HG03571 (cell line): ENCODE measurements around the gene GCA.
A peak's percentile ranks its signal among the peaks of the same experiment; 100 is the strongest.

ENCODE experiments used
- ATAC-seq: cut with Tn5 transposase; IDR thresholded peaks from one replicate; pipeline ENCODE4 v1.9.1; 2021; ENCODE audit not compliant: unreplicated experiment

GCA gene

DNA sequence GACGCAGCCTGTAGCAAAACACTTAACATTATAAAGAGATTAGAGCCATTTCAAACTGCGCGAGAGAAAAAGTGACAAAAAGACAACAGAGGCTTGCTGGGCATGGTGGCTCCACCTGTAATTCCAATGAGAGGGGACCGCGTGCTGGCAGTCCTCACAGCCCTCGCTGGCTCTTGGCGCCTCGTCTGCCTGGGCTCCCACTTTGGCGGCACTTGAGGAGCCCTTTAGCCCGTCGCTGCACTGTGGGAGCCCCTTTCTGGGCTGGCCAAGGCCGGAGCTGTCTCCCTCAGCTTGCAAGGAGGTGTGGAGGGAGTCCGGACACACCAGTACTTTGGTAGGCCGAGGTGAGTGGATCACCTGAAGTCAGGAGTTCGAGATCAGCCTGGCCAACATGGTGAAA lies 16.1 kb upstream of the GCA start:
- no peak for ATAC-seq

DNA sequence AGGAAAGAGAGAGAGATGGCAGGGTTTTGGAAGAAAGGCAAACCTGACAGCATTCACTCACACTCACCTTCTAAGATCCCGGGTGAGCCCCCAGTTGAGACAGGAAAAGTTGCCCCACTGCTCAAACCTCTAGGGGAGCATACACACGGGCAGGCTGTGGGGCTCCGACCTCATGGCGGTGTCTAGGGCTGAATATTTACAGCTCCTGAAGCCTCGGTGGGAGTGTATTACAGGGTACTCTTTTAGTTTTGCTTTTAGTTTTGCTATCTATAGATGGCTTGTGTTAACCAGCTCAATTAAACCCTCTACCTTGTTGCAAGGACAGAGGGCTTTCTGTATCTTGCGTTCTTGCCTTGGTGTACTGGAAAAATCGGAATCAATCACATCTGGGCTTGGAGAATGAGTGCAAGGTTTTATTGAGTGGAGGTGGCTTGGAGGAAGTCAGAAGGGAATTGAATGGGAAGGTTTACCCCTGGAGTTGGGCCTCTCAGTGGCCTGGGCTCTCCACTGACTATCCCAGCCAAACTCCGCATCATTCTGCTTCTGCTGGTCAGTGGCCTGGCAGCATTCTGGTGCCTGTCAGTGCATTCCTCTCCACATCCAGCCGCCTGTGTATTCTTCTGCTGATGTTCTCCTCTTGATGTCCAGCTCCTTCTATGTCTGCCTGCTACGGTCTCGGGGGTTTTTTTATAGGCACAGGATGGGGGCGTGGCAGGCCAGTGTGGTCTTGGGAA lies 15.3 kb upstream of the GCA start:
- ATAC-seq = peak; percentile 64

DNA sequence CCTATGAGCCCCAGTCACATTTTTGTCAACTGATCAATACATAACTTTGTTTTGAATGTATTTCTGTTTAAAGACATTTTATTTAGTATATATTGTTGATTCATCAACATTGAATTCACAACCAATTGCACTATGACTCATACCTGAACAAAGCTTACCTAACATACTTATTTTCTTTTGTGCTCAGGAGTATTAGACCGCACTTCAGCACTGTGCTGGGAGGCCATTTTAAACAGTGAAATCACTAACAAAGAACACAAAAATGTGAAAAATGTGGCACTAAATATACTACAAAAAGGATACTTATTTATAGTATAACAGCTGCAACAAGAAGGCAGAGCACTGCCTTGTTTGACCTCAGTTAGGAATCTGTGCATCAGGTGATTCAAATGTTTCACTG lies 13.1 kb upstream of the GCA start:
- ATAC-seq = no peak

DNA sequence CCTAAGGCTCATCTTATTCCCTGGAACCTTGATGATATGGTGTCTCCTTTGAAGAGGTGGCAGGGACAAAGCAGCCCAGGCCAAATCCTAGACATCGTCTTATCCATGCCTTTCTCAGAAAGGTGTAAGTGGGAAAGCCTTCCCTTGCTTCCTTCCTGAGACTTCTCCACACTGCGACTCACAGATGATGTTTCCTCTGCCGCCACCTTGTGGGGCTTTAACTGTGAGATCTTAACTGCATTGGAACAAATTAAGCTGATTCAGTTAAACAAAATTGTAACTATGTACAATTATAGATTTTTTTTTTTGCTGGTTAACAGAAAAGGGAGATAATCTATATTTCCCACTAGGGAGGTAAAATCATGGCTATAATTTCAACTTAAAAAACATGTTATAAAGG lies 10.0 kb upstream of the GCA start:
- ATAC-seq = no peak

DNA sequence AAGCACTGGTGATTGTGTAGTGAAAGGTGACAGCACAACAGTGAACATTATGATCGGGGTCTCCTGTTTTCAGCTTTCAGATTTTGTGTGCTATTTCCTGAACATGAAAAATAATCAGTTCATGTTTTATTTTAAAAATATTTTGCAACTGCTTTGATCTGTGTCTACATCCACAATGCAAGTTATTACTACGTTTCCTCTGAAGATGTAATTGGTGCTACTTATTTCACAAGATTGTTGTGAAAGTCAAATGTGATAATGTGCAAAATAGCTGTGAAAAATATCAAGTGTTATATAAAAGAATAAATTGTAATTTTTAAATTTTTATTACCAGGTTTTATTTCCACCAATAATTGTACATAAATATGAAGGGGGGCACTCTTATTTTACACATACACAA lies 6.1 kb upstream of the GCA start:
- no peak for ATAC-seq

DNA sequence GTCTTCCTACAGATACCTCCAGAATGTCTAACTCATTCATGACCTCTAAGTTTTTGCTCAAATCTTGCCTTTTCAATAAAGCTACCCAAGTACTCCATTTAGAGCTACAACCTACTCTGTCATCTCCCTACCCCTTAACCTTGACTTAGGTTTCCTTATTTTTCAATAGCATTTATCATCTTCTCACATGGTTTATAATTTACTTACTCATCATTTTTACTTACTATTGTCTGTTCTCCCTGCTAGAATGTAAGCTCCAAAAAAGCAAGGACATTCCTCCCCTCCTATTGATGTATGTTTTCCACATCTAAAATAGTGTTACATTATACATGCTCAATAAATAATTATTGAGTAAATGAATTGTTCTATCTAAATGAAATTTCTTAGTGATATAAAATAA lies 3.1 kb upstream of the GCA start:
- ATAC-seq = no peak

DNA sequence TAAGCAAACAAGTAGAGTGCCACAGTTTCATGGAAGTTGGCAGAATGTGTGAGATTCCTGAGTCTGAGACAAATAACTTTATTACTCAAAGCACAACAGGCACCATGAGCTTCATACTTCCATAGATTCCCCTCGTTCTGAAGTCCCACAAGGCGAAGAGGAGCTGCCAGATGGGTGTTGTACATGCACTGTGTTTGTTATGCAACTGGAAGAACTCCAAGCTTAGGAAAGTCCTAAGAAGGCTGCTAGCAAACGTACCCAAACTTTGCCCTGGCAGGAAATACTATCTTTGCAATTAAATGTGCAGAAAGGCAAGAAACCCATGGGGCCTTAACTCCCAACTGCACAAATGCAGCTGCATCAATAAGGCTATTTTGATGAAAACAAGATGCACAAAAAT lies 1.6 kb upstream of the GCA start:
- ATAC-seq = no peak

DNA sequence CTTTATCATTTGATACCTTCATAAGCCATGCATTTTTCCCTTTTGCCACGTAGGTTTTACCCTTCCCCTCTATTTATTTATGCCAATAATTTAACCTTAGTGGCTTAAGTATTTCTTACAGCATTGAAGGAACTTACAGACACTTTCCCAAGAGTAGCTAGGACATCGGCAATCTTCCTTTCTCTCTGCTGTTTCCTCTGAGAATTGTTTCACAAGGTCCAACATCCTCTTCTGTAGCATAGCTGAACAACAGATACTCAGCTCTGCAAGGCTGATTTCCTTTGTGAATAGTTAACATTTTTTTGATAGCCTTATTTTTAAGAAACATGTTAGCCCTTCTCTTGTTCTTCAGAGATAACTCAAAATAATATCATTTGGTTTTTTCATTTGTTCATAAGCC lies 1.1 kb upstream of the GCA start:
- ATAC-seq = no peak

DNA sequence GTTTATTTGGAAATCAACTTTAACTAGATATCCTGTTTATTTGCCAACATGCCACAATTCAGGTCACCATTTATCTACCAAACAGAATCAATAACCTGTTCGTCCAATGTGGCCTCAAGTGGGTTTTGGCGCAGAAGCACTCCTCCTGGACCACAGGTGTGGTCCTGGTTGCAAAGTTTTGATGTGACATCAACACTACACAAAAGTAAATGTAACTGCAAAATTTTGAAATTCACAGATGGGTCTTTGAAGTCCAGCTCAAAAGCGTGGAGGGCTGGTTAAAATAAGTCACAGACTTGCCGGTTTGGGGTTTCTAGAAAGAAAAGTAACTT lies 474 bp upstream of the GCA start:
- ATAC-seq = no peak

DNA sequence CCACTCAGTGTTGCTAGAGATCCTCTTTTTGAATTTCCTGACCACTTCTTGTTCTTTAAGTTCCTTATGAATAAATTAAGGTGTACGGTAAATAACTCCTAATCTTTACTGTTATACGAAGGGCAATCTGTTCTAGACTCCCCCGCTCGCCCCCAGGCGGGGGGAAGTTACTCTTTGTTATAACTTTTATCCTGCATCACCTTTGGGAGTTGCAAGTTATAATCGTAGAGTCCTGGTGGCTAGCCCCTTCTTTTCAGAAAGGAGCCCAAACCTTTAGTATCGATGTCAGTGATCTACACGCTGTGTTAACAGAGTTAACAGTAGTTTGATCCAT lies 652 bp downstream of the GCA start:
- peak; percentile 1 for ATAC-seq

DNA sequence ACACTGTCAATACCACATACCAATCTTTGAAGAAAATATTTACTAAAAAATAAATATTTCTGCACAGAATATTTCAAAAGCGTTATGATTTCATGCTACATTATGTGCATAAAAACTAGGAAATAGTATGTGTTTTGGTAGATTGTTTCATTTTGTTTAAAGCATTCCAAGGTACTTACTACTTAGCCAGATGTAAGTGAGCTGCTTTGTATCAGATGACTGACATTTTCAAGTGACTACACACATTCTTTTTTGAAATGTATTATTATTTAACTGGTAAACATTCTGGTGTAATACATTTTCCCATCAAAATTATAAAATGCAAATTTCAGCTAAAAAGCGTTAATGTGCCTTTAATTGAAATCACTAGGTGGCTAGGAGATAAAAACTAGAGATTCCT lies 21.5 kb downstream of the GCA start:
- no peak for ATAC-seq

DNA sequence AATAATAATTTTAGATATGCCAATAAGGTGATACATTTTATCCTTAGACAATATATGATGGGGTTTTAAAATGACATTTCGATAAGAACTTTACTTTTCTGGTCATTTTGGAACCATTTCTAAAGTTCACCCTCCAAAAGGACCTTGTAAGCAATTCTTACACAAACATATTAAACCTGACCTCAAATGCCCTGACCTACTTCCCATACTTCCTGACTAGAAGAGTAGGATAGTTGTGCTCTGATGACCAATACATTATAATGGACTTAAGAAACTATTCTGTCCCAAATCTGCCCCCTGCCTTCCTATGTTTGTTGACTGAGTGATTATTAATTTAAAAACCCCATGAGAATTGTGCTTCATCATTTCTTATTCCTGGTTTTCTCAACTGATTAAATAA lies 24.6 kb downstream of the GCA start:
- ATAC-seq = no peak

DNA sequence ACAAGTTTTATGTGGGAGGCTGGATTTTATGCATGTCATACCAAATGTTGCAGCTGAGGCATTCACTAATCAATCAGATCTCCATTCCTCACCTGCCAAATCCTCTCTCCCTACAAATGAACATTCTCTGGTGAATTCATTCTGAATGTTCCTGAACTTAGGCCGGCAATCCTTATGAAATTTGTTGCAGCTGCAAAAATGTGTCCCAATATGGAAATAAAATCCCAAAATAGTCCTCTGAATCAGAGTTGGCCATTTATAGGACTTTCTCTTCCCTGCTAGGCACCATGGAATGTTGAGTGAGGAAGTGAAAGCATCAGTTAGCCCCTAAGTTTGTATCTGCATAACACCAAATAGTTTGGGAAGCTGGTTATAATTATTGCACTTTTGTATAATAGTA lies 25.6 kb downstream of the GCA start:
- no peak for ATAC-seq

DNA sequence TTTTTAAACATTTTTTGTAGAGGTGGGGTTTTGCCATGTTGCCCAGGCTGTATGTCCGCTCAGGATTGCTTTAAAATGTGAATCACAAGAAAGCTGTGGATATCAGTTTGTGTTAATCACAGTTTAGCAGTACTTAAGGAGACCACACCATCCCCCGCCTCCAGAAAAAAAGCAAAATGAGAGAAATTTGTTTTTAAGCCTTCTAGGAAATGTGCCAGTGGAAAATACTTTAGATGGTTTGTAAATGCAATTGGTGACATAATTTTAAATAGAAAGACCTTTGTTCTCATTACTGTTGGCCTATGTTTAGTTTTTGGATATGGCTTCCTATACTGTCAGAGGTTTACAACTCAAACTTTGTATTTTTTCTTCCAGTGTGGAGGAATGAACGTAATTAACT lies 27.0 kb downstream of the GCA start:
- ATAC-seq = no peak

DNA sequence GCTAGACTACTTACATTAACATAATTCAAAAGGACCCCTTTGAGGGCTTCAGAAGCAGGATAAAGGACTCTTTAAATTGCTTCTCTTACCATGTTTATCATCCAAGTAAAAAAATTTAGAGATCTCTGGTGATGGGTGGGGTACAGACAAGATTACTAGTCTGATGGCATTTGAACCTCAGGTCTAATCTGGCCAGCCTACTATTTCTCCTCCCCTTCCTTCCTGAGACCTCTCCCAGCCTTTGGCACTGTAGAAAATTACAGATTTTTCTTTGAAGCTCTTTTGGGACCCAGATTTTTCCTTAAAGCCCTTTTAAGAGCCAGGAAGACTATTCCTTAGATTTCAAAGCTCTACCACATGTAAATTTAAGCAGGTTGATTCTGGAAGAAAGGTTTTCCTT lies 28.9 kb downstream of the GCA start:
- ATAC-seq = no peak

DNA sequence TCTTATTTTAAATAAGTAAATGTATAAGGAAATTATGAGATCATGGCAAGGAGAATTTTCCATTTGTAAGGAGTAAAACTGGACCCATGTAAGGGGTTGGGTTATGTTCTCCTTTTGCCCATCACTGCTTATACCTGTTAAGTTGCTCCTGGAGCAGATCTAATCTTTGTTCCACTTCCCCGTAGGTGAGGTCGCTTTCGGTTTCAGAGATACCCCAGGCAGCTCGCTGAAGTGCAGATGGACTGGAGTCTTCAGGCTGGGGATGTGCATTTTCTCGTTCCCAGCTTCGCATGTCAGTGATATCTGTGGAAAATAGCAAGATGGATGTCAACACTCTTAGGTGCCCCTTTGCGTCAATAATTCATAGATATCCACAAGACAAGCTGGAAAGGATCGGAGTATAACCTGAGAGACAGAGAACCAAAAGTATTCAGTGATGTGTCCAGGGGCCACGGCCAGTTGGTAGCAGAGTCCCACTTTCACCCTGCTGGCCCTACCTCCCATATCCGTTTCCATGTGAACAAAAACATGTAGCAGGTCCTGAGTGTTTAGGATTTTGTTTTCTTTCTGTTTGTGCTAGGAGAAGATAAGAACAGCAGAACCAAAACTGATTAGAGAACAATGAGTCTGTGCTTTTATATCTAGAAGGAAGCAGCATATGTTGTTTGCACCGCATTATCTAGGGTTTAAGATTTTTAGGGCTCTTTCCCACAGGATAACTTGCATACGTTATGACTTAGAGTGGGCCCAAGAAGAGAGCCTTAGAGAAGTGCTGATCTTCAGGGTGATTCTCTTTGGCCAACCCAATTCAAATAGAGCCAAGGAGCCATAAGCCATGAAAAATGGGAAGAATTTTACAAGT lies 36.0 kb downstream of the GCA start:
- ATAC-seq = no peak

DNA sequence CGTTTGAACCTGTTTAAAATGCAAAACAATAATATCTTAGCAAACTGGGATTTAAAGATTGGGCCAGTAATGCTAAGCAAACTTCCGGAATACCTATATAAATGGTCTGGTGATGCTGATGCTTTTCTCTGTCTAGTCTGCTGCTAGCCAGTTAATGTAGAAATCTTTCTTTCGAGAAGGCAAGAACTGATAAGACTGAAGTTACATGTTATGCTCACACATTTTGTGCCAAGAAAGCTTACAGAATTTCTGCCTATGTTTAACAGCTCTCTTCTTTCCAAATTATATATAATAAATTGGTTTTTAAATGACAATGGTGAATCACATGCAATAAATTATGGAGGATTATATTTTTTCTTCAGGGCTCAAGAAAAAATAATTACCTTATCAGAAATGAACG lies 37.9 kb downstream of the GCA start:
- ATAC-seq = no peak

DNA sequence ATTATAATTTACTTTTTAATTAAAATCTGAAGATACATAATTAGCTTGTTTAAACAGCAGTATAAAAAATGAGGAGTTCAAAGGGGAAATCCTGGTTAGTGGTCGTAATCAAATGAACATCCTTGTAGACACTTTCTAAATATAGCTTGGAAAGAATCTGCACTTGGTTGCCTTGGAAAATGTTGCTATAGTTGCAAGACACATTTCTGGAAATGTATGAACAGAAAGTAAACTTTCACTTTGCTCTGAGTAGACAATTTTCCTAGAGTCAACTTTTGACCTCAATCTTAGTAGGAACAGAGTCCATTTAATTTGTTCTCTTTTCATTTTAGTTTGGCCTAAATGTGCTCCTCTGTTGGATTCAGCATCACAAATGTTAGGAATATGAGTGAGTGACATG lies 38.3 kb downstream of the GCA start:
- ATAC-seq = no peak

DNA sequence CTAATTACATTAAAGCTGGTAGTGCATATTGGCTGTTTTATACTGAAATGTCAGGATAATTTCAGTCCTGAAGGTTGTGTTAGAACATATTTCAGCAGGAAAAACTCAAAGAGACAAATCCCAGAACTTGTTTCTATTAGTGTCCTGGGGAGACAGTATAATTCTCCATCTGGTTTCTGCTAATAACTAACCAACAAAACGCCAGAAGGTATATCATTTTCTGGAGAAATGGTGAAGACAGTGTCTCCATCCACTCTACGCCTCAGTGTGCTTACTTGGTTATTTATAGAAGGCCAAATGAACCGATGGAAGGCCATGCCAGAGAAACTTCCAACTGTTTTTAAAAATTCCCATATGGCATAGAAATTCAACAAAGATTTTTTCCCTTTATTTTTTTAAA lies 41.6 kb downstream of the GCA start:
- ATAC-seq = no peak

DNA sequence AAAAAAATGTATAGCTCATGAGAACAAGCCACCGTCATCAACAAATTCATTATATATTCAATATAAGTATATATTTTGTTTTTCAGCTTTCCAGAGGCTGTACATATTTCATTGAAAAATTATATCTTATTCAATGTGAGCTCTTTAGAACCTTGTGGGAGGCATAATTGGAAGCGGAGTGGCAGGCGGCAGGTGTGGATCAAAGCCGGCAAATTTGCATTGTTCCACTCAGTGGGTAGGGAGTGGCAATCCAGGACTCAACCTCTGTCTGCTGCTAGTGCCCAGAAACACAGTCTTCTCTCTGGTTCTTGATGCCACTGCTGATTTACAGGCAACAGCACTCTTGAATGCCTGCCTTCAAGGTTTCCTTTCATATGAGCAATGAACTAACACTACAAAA lies 46.9 kb downstream of the GCA start:
- no peak for ATAC-seq

DNA sequence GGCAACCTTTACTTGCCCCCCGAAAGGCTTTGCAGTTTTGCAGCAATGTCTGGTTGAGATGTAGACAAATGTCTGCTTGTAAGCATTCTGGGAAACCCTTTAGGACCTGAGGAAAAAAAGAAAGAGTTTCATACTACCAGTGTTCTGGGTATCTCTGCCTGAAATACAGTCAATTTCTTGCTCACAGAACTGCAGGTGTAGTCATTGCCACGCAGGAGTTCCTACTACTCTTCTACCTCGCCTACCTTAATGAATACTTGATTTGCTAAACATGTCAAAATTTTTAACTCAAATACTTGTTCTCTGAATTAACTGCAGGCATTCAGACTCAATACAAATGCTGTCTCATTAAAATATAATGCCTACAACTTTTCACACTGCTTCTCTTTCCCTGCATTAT lies 56.4 kb downstream of the GCA start:
- no peak for ATAC-seq

DNA sequence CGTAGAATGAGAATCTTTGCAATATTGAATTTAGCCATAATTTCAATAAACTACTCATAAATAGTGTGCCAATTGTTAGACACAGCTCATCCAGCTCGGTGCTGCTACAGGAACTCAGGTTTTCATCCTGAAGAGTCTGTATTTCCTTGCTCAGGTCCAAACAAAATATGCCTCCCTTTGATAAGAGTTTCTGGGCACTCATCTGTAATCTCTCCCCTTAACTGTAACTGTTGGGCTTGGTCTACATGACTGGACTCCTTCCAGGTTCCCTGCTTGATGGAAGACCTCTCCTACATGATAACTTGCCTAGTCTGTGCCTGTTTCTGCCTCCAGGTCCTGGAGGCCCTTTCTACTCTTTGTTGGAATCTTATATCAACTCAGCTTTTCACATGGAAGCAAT lies 57.9 kb downstream of the GCA start:
- ATAC-seq = no peak

DNA sequence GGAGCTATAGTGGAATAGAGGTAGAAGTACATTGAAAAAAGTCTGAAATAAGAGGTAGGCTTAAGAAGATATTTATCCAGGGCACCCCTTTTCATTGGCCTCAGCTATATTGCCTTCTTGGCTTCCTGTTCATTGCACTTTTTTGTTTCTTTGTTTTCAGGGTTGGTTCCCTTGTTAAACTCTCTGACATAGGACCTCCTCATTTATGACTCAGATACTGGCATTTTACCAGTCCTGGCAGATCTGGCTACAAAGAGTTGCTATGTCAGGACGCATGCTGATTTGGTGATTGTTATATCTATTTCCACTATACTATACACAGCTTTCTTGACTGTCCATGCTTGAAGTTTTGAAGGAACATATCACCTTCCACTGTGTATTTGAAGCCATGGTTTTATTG lies 60.0 kb downstream of the GCA start:
- no peak for ATAC-seq
